Endodermal cell (in vitro differentiated cells): ENCODE data around the gene CDH4. TPM values are rescaled to one million over a fixed set of nuclear protein-coding genes. Genes with fewer than 3 reads are reported as not detected.

Source experiments
- DNase-seq: peaks from one replicate; pipeline ENCODE4 v3.0.0-alpha.2; 2017
- H3K27ac ChIP-seq: 2 replicates; pipeline ENCODE4 v1.5.1; 2013; ENCODE audit warnings: mild to moderate bottlenecking, low read depth, low read length, moderate library complexity
- H3K27me3 ChIP-seq: 2 replicates; pipeline ENCODE4 v1.6.1; 2013; ENCODE audit warnings: mild to moderate bottlenecking, low read length, moderate library complexity; ENCODE audit not compliant: insufficient read depth, control insufficient read depth, poor library complexity, severe bottlenecking
- H3K36me3 ChIP-seq: 2 replicates; pipeline ENCODE4 v1.7.0; 2013; ENCODE audit warnings: mild to moderate bottlenecking, low read length, moderate library complexity; ENCODE audit not compliant: control insufficient read depth, insufficient read depth
- H3K4me1 ChIP-seq: one replicate; pipeline ENCODE4 v1.7.0; 2013; ENCODE audit warnings: low read length; ENCODE audit not compliant: control insufficient read depth, insufficient read depth
- H3K4me3 ChIP-seq: 2 replicates; pipeline ENCODE4 v1.5.1; 2013; ENCODE audit warnings: mild to moderate bottlenecking, low read length, moderate library complexity
- H3K9ac ChIP-seq: 2 replicates; pipeline ENCODE4 v1.6.1; 2013; ENCODE audit warnings: mild to moderate bottlenecking, low read length, moderate library complexity; ENCODE audit not compliant: poor library complexity, severe bottlenecking; ENCODE audit errors: extremely low read depth
- H3K9me3 ChIP-seq: 2 replicates; pipeline ENCODE4 v1.6.1; 2013; ENCODE audit warnings: mild to moderate bottlenecking, low read length, moderate library complexity; ENCODE audit not compliant: control insufficient read depth
- H3K27ac Mint-ChIP-seq: 2 replicates; pipeline ENCODE4 v1.8.0; 2020; ENCODE audit warnings: mixed read lengths
- H3K27me3 Mint-ChIP-seq: 2 replicates; pipeline ENCODE4 v1.8.0; 2021; ENCODE audit warnings: mild to moderate bottlenecking, mixed read lengths; ENCODE audit not compliant: insufficient read depth
- H3K36me3 Mint-ChIP-seq: 2 replicates; pipeline ENCODE4 v1.8.0; 2020; ENCODE audit warnings: low read depth, mixed read lengths
- H3K4me1 Mint-ChIP-seq: 2 replicates; pipeline ENCODE4 v1.8.0; 2020; ENCODE audit warnings: mixed read lengths
- H3K4me3 Mint-ChIP-seq: 2 replicates; pipeline ENCODE4 v1.8.0; 2020; ENCODE audit warnings: mild to moderate bottlenecking, moderate library complexity, mixed read lengths
- H3K9me3 Mint-ChIP-seq: 2 replicates; pipeline ENCODE4 v1.8.0; 2020; ENCODE audit warnings: mild to moderate bottlenecking, mixed read lengths
- WGBS, 2 experiments: methylation state at CpG; one replicate each; pipeline versions ENCODE4 v1.1.5 to v1.1.7; 2013; ENCODE audit warnings: missing lambda C conversion rate in 2 of 2, mixed read lengths in 1 of 2; ENCODE audit not compliant: insufficient coverage in 1 of 2, insufficient read length in 1 of 2; 5-methylcytosine and 5-hydroxymethylcytosine counted together
- total RNA-seq, 2 donors: library from RNA; stranded (reverse); fragmentation: NEBNext Ultra II Directional in 1 of 2; extraction: Animal tissue kit (Norgen Biotek cat#: 25700) in 1 of 2; gene quantifications; 2 replicates in 1 of 2; 3 replicates in 1 of 2; pipeline ENCODE4 v1.2.1, GENCODE V29; 2021
- TF ChIP-seq, protein P1 (sequence below): fragments of 200-600 bp; sonication (generic); conservative IDR thresholded peaks from 2 replicates; pipeline ENCODE4 v1.5.0; 2021; ENCODE audit warnings: antibody characterized with exemption, mild to moderate bottlenecking

CDH4 gene
- total RNA-seq, 2 donors from 2014 or later, result 1.8 to 5.8 TPM

- Histone ChIP-seq H3K4me3 (no peak overlapping the region), H3K9me3 (peaks cover 6% of the 10 kb centered on the region), H3K4me1 (no peaks in the 10 kb centered on the region), H3K27ac (peak overlapping the region; percentile 42), H3K36me3 (no peaks in the 10 kb centered on the region), H3K9ac (no peak overlapping the region), H3K27me3 (no peaks in the 10 kb centered on the region)
- Mint-ChIP-seq H3K9me3 (peaks cover 48% of the 10 kb centered on the region), H3K4me3 (no peak overlapping the region), H3K27ac (no peak overlapping the region), H3K4me1 (no peaks in the 10 kb centered on the region), H3K27me3 (peaks cover 28% of the 10 kb centered on the region), H3K36me3 (peaks cover 7% of the 10 kb centered on the region)
- DNase-seq, result no peak
- WGBS, 2 experiments, result 80 to 93% methylated on average over 15 to 18 of the region's 18 CpGs
- TF ChIP-seq, protein P1, sequence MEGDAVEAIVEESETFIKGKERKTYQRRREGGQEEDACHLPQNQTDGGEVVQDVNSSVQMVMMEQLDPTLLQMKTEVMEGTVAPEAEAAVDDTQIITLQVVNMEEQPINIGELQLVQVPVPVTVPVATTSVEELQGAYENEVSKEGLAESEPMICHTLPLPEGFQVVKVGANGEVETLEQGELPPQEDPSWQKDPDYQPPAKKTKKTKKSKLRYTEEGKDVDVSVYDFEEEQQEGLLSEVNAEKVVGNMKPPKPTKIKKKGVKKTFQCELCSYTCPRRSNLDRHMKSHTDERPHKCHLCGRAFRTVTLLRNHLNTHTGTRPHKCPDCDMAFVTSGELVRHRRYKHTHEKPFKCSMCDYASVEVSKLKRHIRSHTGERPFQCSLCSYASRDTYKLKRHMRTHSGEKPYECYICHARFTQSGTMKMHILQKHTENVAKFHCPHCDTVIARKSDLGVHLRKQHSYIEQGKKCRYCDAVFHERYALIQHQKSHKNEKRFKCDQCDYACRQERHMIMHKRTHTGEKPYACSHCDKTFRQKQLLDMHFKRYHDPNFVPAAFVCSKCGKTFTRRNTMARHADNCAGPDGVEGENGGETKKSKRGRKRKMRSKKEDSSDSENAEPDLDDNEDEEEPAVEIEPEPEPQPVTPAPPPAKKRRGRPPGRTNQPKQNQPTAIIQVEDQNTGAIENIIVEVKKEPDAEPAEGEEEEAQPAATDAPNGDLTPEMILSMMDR, result no peak
Measured at GRCh38 chr20:61599541-61599992, 347.5 kb downstream of the CDH4 start.

GRCh38 chr20:61600016-61600415, 348.0 kb downstream of the CDH4 start:
- Mint-ChIP-seq H3K4me3 (no peak overlapping the region), H3K27me3 (peaks cover 30% of the 10 kb centered on the region), H3K4me1 (no peaks in the 10 kb centered on the region), H3K36me3 (peaks cover 7% of the 10 kb centered on the region), H3K27ac (no peak overlapping the region), H3K9me3 (peaks cover 46% of the 10 kb centered on the region)
- Histone ChIP-seq H3K4me1 (no peaks in the 10 kb centered on the region), H3K27ac (peak overlapping the region; percentile 42), H3K9ac (no peak overlapping the region), H3K36me3 (no peaks in the 10 kb centered on the region), H3K27me3 (no peaks in the 10 kb centered on the region), H3K4me3 (no peak overlapping the region), H3K9me3 (peaks cover 6% of the 10 kb centered on the region)
- DNase-seq, result no peak
- TF ChIP-seq, protein P1, result no peak
- 93% methylated on average over 11 to 16 of the region's 16 CpGs for WGBS, 2 experiments

DNA sequence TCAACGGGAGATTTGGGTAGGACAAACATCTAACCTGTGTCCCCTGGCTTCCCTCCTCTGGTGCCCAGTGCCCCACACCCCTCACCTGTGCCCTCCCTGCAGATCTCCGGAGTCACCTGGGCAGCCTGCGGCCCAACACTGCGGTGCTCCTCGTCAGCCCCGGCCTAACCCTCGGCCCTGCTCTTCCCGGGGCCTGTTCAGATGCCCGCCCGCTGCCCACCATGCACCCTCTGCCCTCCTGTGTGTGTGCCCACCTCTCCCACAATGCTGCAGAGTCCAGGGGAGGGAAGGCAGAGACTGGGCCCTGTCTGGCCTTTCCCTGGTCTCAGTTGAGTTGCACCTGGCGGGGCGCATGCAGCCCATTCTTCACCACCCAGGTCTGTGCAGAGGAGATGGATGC, 349.3 kb downstream of the CDH4 start:
- H3K4me1 ChIP-seq, result no peaks in the 10 kb centered on the region
- TF ChIP-seq, protein P1, result no peak
- no peaks in the 10 kb centered on the region for H3K4me1 Mint-ChIP-seq
- 93 to 100% methylated on average over 6 to 12 of the region's 12 CpGs for WGBS, 2 experiments
- H3K27ac Mint-ChIP-seq, result no peak overlapping the region
- H3K36me3 ChIP-seq, result no peaks in the 10 kb centered on the region
- H3K36me3 Mint-ChIP-seq, result peaks cover 3% of the 10 kb centered on the region
- DNase-seq, result no peak
- no peak overlapping the region for H3K9ac ChIP-seq
- H3K27ac ChIP-seq, result no peak overlapping the region
- H3K4me3 Mint-ChIP-seq, result no peak overlapping the region
- no peaks in the 10 kb centered on the region for H3K27me3 ChIP-seq
- peaks cover 6% of the 10 kb centered on the region for H3K9me3 ChIP-seq
- H3K9me3 Mint-ChIP-seq, result peaks cover 33% of the 10 kb centered on the region
- H3K27me3 Mint-ChIP-seq, result peaks cover 32% of the 10 kb centered on the region
- no peak overlapping the region for H3K4me3 ChIP-seq
